SK-N-SH (cell line): ENCODE measurements around the gene DENR. TPM values are rescaled to one million over a fixed set of nuclear protein-coding genes. Genes with fewer than 3 reads are reported as not detected.

Experiments
- CTCF ChIA-PET: fragments of 300-600, 350-600 bp; formaldehyde crosslinking; extraction: SDS; loops from one replicate; lab custom pipeline; 2021; lab: Yijun Ruan, JAX
- POLR2A ChIA-PET: fragments of 350-600 bp; sonication (Branson Sonifier 250); formaldehyde crosslinking; extraction: SDS; loops from one replicate; lab custom pipeline; 2020; ENCODE audit warnings: antibody characterized with exemption, inconsistent platforms; lab: Yijun Ruan, JAX
- DNase-seq: peaks from one replicate; pipeline ENCODE4 v3.0.0; 2012
- H2AFZ ChIP-seq: fragments of 200-600 bp; sonication (generic); 2 replicates; pipeline ENCODE4 v1.8.1; 2016; ENCODE audit warnings: antibody characterized with exemption, mild to moderate bottlenecking, low read depth
- H3F3A ChIP-seq: fragments of 200-600 bp; sonication (generic); replicated peaks from 2 replicates; pipeline ENCODE3; 2016; ENCODE audit warnings: antibody characterized with exemption, mild to moderate bottlenecking; ENCODE audit not compliant: insufficient read depth
- H3K27ac ChIP-seq, 2 experiments: fragments of 200-500 bp in 1 of 2; fragments of 200-600 bp in 1 of 2; sonication (Bioruptor generic) in 1 of 2; sonication (generic), shearing (Covaris generic) in 1 of 2; 2 replicates each; pipeline versions ENCODE4 v1.5.1 to v1.6.1; 2014 to 2016; ENCODE audit warnings: low read depth in 2 of 2, inconsistent platforms in 1 of 2, low read length in 1 of 2, mild to moderate bottlenecking in 1 of 2, mixed read lengths in 1 of 2
- H3K27me3 ChIP-seq: fragments of 200-600 bp; sonication (generic), shearing (Covaris generic); 2 replicates; pipeline ENCODE4 v1.6.1; 2016; ENCODE audit warnings: mixed run types; ENCODE audit not compliant: insufficient read depth
- H3K36me3 ChIP-seq, 2 experiments: fragments of 200-500 bp in 1 of 2; fragments of 200-600 bp in 1 of 2; sonication (Bioruptor generic) in 1 of 2; sonication (generic) in 1 of 2; replicated peaks in 1 of 2; 2 replicates each; pipeline versions ENCODE3 to v1.5.1; 2014 to 2016; ENCODE audit warnings: low read length in 1 of 2, mild to moderate bottlenecking in 1 of 2; ENCODE audit not compliant: insufficient read depth in 2 of 2, control insufficient read depth in 1 of 2
- H3K4me1 ChIP-seq, 2 experiments: fragments of 200-500 bp in 1 of 2; fragments of 200-600 bp in 1 of 2; sonication (Bioruptor generic) in 1 of 2; sonication (generic), shearing (Covaris generic) in 1 of 2; 2 replicates each; pipeline versions ENCODE4 v1.5.1 to v1.6.1; 2014 to 2016; ENCODE audit warnings: low read depth in 1 of 2, low read length in 1 of 2, mixed run types in 1 of 2; ENCODE audit not compliant: insufficient read depth in 2 of 2, control insufficient read depth in 1 of 2
- H3K4me2 ChIP-seq: fragments of 200-600 bp; sonication (generic), shearing (Covaris generic); 2 replicates; pipeline ENCODE4 v1.6.1; 2017; ENCODE audit warnings: mixed run types
- H3K4me3 ChIP-seq, 2 experiments: fragments of 200-500 bp in 1 of 2; fragments of 200-600 bp in 1 of 2; sonication (Bioruptor generic) in 1 of 2; sonication (generic), shearing (Covaris generic) in 1 of 2; 2 replicates each; pipeline versions ENCODE4 v1.5.1 to v1.8.1; 2014 to 2016; ENCODE audit warnings: low read depth in 2 of 2, inconsistent platforms in 1 of 2, low read length in 1 of 2, mild to moderate bottlenecking in 1 of 2, mixed read lengths in 1 of 2, moderate library complexity in 1 of 2
- H3K79me2 ChIP-seq: fragments of 200-600 bp; sonication (generic); 2 replicates; pipeline ENCODE4 v1.8.1; 2017; ENCODE audit warnings: mild to moderate bottlenecking; ENCODE audit not compliant: insufficient read depth
- H3K9ac ChIP-seq: fragments of 200-600 bp; sonication (generic); 2 replicates; pipeline ENCODE4 v1.6.1; 2017; ENCODE audit warnings: mixed run types
- H3K9me2 ChIP-seq: fragments of 200-600 bp; sonication (generic); 2 replicates; pipeline ENCODE4 v1.6.1; 2017; ENCODE audit warnings: mixed run types
- H3K9me3 ChIP-seq: fragments of 200-600 bp; sonication (generic); 2 replicates; pipeline ENCODE4 v1.6.1; 2017; ENCODE audit warnings: mixed run types, mild to moderate bottlenecking, moderate library complexity
- H4K20me1 ChIP-seq: fragments of 200-600 bp; sonication (generic); 2 replicates; pipeline ENCODE4 v1.6.1; 2017; ENCODE audit warnings: mild to moderate bottlenecking, mixed run types; ENCODE audit not compliant: insufficient read depth
- CHD2 ChIP-seq: fragments of 150-350 bp; IDR thresholded peaks from 2 replicates; pipeline ENCODE4 v1.6.1; 2018; ENCODE audit warnings: low read length; ENCODE audit not compliant: partially characterized antibody
- FOSL2 ChIP-seq: IDR thresholded peaks from 2 replicates; pipeline ENCODE4 v1.4.0; 2012; ENCODE audit warnings: low read depth, mild to moderate bottlenecking, moderate library complexity, borderline replicate concordance
- FOXJ3 ChIP-seq: sonication (generic); formaldehyde crosslinking; IDR thresholded peaks from 2 replicates; pipeline ENCODE4 v1.5.1; 2020; ENCODE audit warnings: mild to moderate bottlenecking, missing genetic modification reagents
- GABPA ChIP-seq: IDR thresholded peaks from 2 replicates; pipeline ENCODE4 v1.4.0; 2012; ENCODE audit warnings: low read depth, mild to moderate bottlenecking
- PBX3 ChIP-seq: IDR thresholded peaks from 2 replicates; pipeline ENCODE4; 2012
- RAD21 ChIP-seq: IDR thresholded peaks from 2 replicates; pipeline ENCODE4 v1.6.1; 2012; ENCODE audit warnings: mild to moderate bottlenecking, low read length
- RXRA ChIP-seq: IDR thresholded peaks from 2 replicates; pipeline ENCODE4 v1.4.0; 2012; ENCODE audit warnings: low read depth, mild to moderate bottlenecking, borderline replicate concordance
- SIN3A ChIP-seq: IDR thresholded peaks from 2 replicates; pipeline ENCODE4 v1.6.1; 2012; ENCODE audit warnings: low read depth, mild to moderate bottlenecking, low read length, moderate library complexity, borderline replicate concordance
- SMC3 ChIP-seq: IDR thresholded peaks from 2 replicates; pipeline ENCODE4 v1.6.1; 2012; ENCODE audit warnings: low read depth, low read length, improper control_type of control experiment
- TAF1 ChIP-seq: IDR thresholded peaks from 2 replicates; pipeline ENCODE4 v1.6.1; 2012; ENCODE audit warnings: low read depth, mild to moderate bottlenecking, low read length, moderate library complexity, borderline replicate concordance
- USF2 ChIP-seq: fragments of 150-350 bp; IDR thresholded peaks from 2 replicates; pipeline ENCODE4 v1.6.1; 2017; ENCODE audit warnings: antibody characterized with exemption, low read length, low read depth, borderline replicate concordance
- ZBTB33 ChIP-seq: IDR thresholded peaks from 2 replicates; pipeline ENCODE4 v1.4.0; 2012; ENCODE audit warnings: low read depth, borderline replicate concordance
- WGBS: methylation state at CpG from one replicate; pipeline ENCODE4 v1.1.6; 2017; ENCODE audit warnings: low lambda C conversion rate; 5-methylcytosine and 5-hydroxymethylcytosine counted together
- polyA plus RNA-seq, 3 experiments: library from polyadenylated mRNA; depleted of rRNA; stranded (reverse); fragments of >200 nt; gene quantifications; 2 replicates each; pipeline ENCODE4 v1.2.3, GENCODE V29; 2012

Gene DENR
- polyA plus RNA-seq, 1 of the 3 experiments (the other 2 are of a cell fraction), result 23.2 TPM

- no peaks in the 10 kb centered on the region for H3K36me3 ChIP-seq
- no peak for TF ChIP-seq GABPA
- no peak for TF ChIP-seq SIN3A
- no peak for TF ChIP-seq FOXJ3 (CRISPR knock-in tag)
- no peak for TF ChIP-seq USF2
- no peak for TF ChIP-seq RXRA
- H3K27ac ChIP-seq, result no peak overlapping the region
- no peaks in the 10 kb centered on the region for H4K20me1 ChIP-seq
- H3K9me2 ChIP-seq, result no peaks in the 10 kb centered on the region
- H3F3A ChIP-seq, result no peaks in the 10 kb centered on the region
- WGBS, result 83% methylated on average over 7 of the region's 7 CpGs
- no peak overlapping the region for H3K4me2 ChIP-seq
- H2AFZ ChIP-seq, result no peak overlapping the region
- no peak overlapping the region for H3K4me3 ChIP-seq
- no peaks in the 10 kb centered on the region for H3K27me3 ChIP-seq
- no peaks in the 10 kb centered on the region for H3K4me1 ChIP-seq
- ChIA-PET CTCF (interaction anchor here (0.6 kb wide), 1 partner anchor 795 kb away, joined by 3 read pairs; the partner anchor contains the start of gene RILPL1), POLR2A (interaction anchor here (0.6 kb wide), 1 partner anchor 109 kb away, joined by 4 read pairs; no protein-coding TSS in a partner anchor)
- H3K9me3 ChIP-seq, result no peaks in the 10 kb centered on the region
- no peak overlapping the region for H3K9ac ChIP-seq
- H3K79me2 ChIP-seq, result no peaks in the 10 kb centered on the region
- DNase-seq, result no peak
Observed at GRCh38 chr12:122738571-122738970, 14.1 kb upstream of the DENR start.

GRCh38 chr12:122740351-122740750 lies 12.3 kb upstream of the DENR start:
- Histone ChIP-seq H3K27ac (no peak overlapping the region), H3K4me1 (no peaks in the 10 kb centered on the region), H2AFZ (no peak overlapping the region), H3K4me3 (no peak overlapping the region), H4K20me1 (no peaks in the 10 kb centered on the region), H3K9ac (no peak overlapping the region), H3K9me3 (no peaks in the 10 kb centered on the region), H3F3A (no peaks in the 10 kb centered on the region), H3K79me2 (no peaks in the 10 kb centered on the region), H3K27me3 (no peaks in the 10 kb centered on the region), H3K4me2 (no peak overlapping the region), H3K36me3 (no peaks in the 10 kb centered on the region), H3K9me2 (no peaks in the 10 kb centered on the region)
- DNase-seq, result no peak
- WGBS, result 89% methylated on average over 7 of the region's 7 CpGs
- CTCF ChIA-PET, result no interaction called here
- TF ChIP-seq TAF1, result no peak
- no peak for TF ChIP-seq FOSL2
- no peak for TF ChIP-seq SMC3
- no peak for TF ChIP-seq PBX3
- TF ChIP-seq RAD21, result no peak
- TF ChIP-seq ZBTB33, result no peak
- TF ChIP-seq CHD2, result no peak
- POLR2A ChIA-PET, result no interaction called here
